SK-N-MC (cell line): ENCODE results near the gene CTSE.

Source experiments
- EZH2 ChIP-seq: fragments of 200-600 bp; sonication (generic); IDR thresholded peaks from one replicate; pipeline ENCODE4 v1.6.1; 2017; ENCODE audit warnings: antibody characterized with exemption
- FOXP2 ChIP-seq: optimal IDR thresholded peaks from 2 replicates; pipeline ENCODE3; 2011; ENCODE audit warnings: mild to moderate bottlenecking, moderate library complexity; ENCODE audit not compliant: insufficient read depth; ENCODE audit errors: extremely low read length, control extremely low read depth
- POLR2AphosphoS5 ChIP-seq: IDR thresholded peaks from 2 replicates; pipeline ENCODE4 v1.6.1; 2012; ENCODE audit warnings: mild to moderate bottlenecking, low read depth, low read length, borderline replicate concordance

DNA sequence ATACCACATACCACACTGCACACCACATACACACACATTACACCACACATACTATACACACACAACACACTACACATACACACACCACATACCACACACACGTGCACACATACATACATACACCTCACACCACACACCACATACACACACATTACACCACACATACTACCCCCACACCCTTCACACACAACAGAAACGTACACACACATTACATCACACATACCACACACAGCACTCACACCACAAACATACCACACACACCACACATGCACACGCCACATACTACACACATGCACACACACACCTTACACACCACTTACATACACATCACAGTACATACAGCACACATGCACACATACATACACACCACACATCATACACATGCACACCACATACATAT, 49.0 kb downstream of the CTSE start:
- TF ChIP-seq EZH2 (no peak), POLR2AphosphoS5 (no peak), FOXP2 (no peak)
